ENCODE measurements around the gene KRTAP10-11. TPM values are rescaled to one million over a fixed set of nuclear protein-coding genes. Genes with fewer than 3 reads are reported as not detected.
"Not testable (repeated sequence)": the region's sequence is repeated elsewhere in the genome, so short reads cannot be mapped to it uniquely, and the experiment has no call there.

KRTAP10-11 gene
- polyA plus RNA-seq, 1 of the 3 experiments (the other 2 are of a cell fraction): not detected

- H3K9ac ChIP-seq: not testable (repeated sequence)
Observed at GRCh38 chr21:44685050-44685449, 38.8 kb downstream of the KRTAP10-11 start.

GRCh38 chr21:44686000-44686781 lies 40.0 kb downstream of the KRTAP10-11 start:
- Histone ChIP-seq H3K9ac (no peak overlapping the region), H2AFZ (ENCODE audit: low read depth) (no peak overlapping the region), H4K20me1 (ENCODE audit: insufficient read depth) (no peaks in the 10 kb centered on the region), H3K27me3 (ENCODE audit: insufficient read depth) (peaks cover 45% of the 10 kb centered on the region), H3K27ac (ENCODE audit: low read depth in 2 of 2, low read length in 1 of 2) (no peak overlapping the region), H3K9me2 (no peaks in the 10 kb centered on the region), H3K9me3 (no peaks in the 10 kb centered on the region), H3K4me3 (ENCODE audit: low read depth in 2 of 2, low read length in 1 of 2) (no peak overlapping the region), H3K4me2 (no peak overlapping the region), H3F3A (replicated peaks; ENCODE audit: insufficient read depth) (no peaks in the 10 kb centered on the region), H3K79me2 (ENCODE audit: insufficient read depth) (no peaks in the 10 kb centered on the region), H3K36me3 (replicated peaks in 1 of 2; ENCODE audit: control insufficient read depth in 1 of 2, insufficient read depth in 2 of 2, low read length in 1 of 2) (no peaks in the 10 kb centered on the region), H3K4me1 (ENCODE audit: control insufficient read depth in 1 of 2, insufficient read depth in 2 of 2, low read depth in 1 of 2, low read length in 1 of 2) (no peaks in the 10 kb centered on the region)
- ChIA-PET CTCF (interaction anchor here (0.6 kb wide), 1 partner anchor 206 kb away, joined by 3 read pairs; no protein-coding TSS in a partner anchor), POLR2A (interaction anchor here (1.0 kb wide), 1 partner anchor 31 kb away, joined by 3 read pairs; the partner anchor contains the start of gene KRTAP12-4)
- no peak for TF ChIP-seq MXI1 (IDR thresholded peaks at IDR 0.05; ENCODE audit: low read depth, low read length)
- WGBS (ENCODE audit: low lambda C conversion rate): 22% methylated on average over 4 of the region's 14 CpGs
- DNase-seq: no peak

More at GRCh38 chr21:44685050-44685449, 38.8 kb downstream of the KRTAP10-11 start:
- POLR2A ChIA-PET: interaction anchor here (1.0 kb wide), 1 partner anchor 30 kb away, joined by 3 read pairs; the partner anchor contains the start of gene KRTAP12-4
- H3K9me2 ChIP-seq; H3K4me2 ChIP-seq; H3K79me2 ChIP-seq (ENCODE audit: insufficient read depth); H2AFZ ChIP-seq (ENCODE audit: low read depth); H3K4me3 ChIP-seq (ENCODE audit: low read depth in 2 of 2, low read length in 1 of 2); CTCF ChIA-PET; H3K4me1 ChIP-seq (ENCODE audit: control insufficient read depth in 1 of 2, insufficient read depth in 2 of 2, low read depth in 1 of 2, low read length in 1 of 2); DNase-seq; H3K9me3 ChIP-seq; H4K20me1 ChIP-seq (ENCODE audit: insufficient read depth); H3F3A ChIP-seq (replicated peaks; ENCODE audit: insufficient read depth); H3K27ac ChIP-seq (ENCODE audit: low read depth in 2 of 2, low read length in 1 of 2); H3K36me3 ChIP-seq (replicated peaks in 1 of 2; ENCODE audit: control insufficient read depth in 1 of 2, insufficient read depth in 2 of 2, low read length in 1 of 2): not testable (repeated sequence)
- 24% methylated on average over 4 of the region's 6 CpGs for WGBS (ENCODE audit: low lambda C conversion rate)
- peaks cover 45% of the 10 kb centered on the region for H3K27me3 ChIP-seq (ENCODE audit: insufficient read depth)

- DNase-seq: no peak
- Histone ChIP-seq H3K9me3 (no peaks in the 10 kb centered on the region), H3K27me3 (ENCODE audit: insufficient read depth) (peaks cover 41% of the 10 kb centered on the region), H3K4me2 (no peak overlapping the region), H2AFZ (ENCODE audit: low read depth) (no peak overlapping the region), H3K36me3 (replicated peaks in 1 of 2; ENCODE audit: control insufficient read depth in 1 of 2, insufficient read depth in 2 of 2, low read length in 1 of 2) (no peaks in the 10 kb centered on the region), H3K79me2 (ENCODE audit: insufficient read depth) (no peaks in the 10 kb centered on the region), H3K9me2 (no peaks in the 10 kb centered on the region), H3K4me1 (ENCODE audit: control insufficient read depth in 1 of 2, insufficient read depth in 2 of 2, low read depth in 1 of 2, low read length in 1 of 2) (no peaks in the 10 kb centered on the region), H3K9ac (no peak overlapping the region), H4K20me1 (ENCODE audit: insufficient read depth) (no peaks in the 10 kb centered on the region), H3K4me3 (ENCODE audit: low read depth in 2 of 2, low read length in 1 of 2) (no peak overlapping the region), H3K27ac (ENCODE audit: low read depth in 2 of 2, low read length in 1 of 2) (no peak overlapping the region), H3F3A (replicated peaks; ENCODE audit: insufficient read depth) (no peaks in the 10 kb centered on the region)
- POLR2A ChIA-PET: no interaction called here
- CTCF ChIA-PET: interaction anchor here (1.1 kb wide), 1 partner anchor 26 kb away, joined by 3 read pairs; no protein-coding TSS in a partner anchor
- WGBS (ENCODE audit: low lambda C conversion rate): 31% methylated on average over 20 of the region's 25 CpGs
- no peak for TF ChIP-seq CTCF (IDR thresholded peaks at IDR 0.05)
- no peak for TF ChIP-seq PBX3 (IDR thresholded peaks at IDR 0.05)
- TF ChIP-seq GABPA (IDR thresholded peaks at IDR 0.05; ENCODE audit: low read depth): no peak
- no peak for TF ChIP-seq FOSL2 (IDR thresholded peaks at IDR 0.05; ENCODE audit: borderline replicate concordance, low read depth)
- TF ChIP-seq REST (IDR thresholded peaks at IDR 0.05; ENCODE audit: low read depth, low read length): no peak
- TF ChIP-seq USF2 (IDR thresholded peaks at IDR 0.05; ENCODE audit: borderline replicate concordance, low read depth, low read length): no peak
- TF ChIP-seq NRF1 (IDR thresholded peaks at IDR 0.05; ENCODE audit: low read depth, low read length): no peak
- TF ChIP-seq SIN3A (IDR thresholded peaks at IDR 0.05; ENCODE audit: borderline replicate concordance, low read depth, low read length): no peak
- TF ChIP-seq ELF1 (IDR thresholded peaks at IDR 0.05): no peak
- TF ChIP-seq SMC3 (IDR thresholded peaks at IDR 0.05; ENCODE audit: low read depth, low read length): no peak
Observed at GRCh38 chr21:44686843-44687561, 40.8 kb downstream of the KRTAP10-11 start.

All from SK-N-SH (cell line).